HG03159 (cell line): ENCODE data around the gene NEUROD6.

Source experiments
- ATAC-seq: cut with Tn5 transposase; IDR thresholded peaks from one replicate; pipeline ENCODE4 v1.9.1; 2021; ENCODE audit warnings: mild to moderate bottlenecking, moderate library complexity; ENCODE audit not compliant: unreplicated experiment

The NEUROD6 gene

GRCh38 chr7:31335161-31335856 lies 5.2 kb downstream of the NEUROD6 start:
- ATAC-seq, result no peak

- ATAC-seq, result no peak
Observed at GRCh38 chr7:31333291-31333690, 7.2 kb downstream of the NEUROD6 start.

- no peak for ATAC-seq
Observed at GRCh38 chr7:31327071-31327470, 13.5 kb downstream of the NEUROD6 start.

GRCh38 chr7:31326416-31326815 lies 14.1 kb downstream of the NEUROD6 start:
- no peak for ATAC-seq

GRCh38 chr7:31323101-31323500 lies 17.4 kb downstream of the NEUROD6 start:
- ATAC-seq, result no peak

- ATAC-seq, result no peak
Observed at GRCh38 chr7:31320675-31321074, 19.9 kb downstream of the NEUROD6 start.

- ATAC-seq, result no peak
Observed at GRCh38 chr7:31318313-31318712, 22.2 kb downstream of the NEUROD6 start.

GRCh38 chr7:31316876-31317275 lies 23.6 kb downstream of the NEUROD6 start:
- ATAC-seq, result no peak

- ATAC-seq, result no peak
Observed at GRCh38 chr7:31315758-31316157, 24.8 kb downstream of the NEUROD6 start.

GRCh38 chr7:31314781-31315180 lies 25.7 kb downstream of the NEUROD6 start:
- no peak for ATAC-seq

GRCh38 chr7:31312889-31313288 lies 27.6 kb downstream of the NEUROD6 start:
- ATAC-seq, result no peak

- no peak for ATAC-seq
Observed at GRCh38 chr7:31311552-31311951, 29.0 kb downstream of the NEUROD6 start.

- ATAC-seq, result no peak
Observed at GRCh38 chr7:31310321-31310935, 30.1 kb downstream of the NEUROD6 start.

GRCh38 chr7:31309407-31309806 lies 31.1 kb downstream of the NEUROD6 start:
- no peak for ATAC-seq

GRCh38 chr7:31308652-31309051 lies 31.9 kb downstream of the NEUROD6 start:
- no peak for ATAC-seq

GRCh38 chr7:31307972-31308371 lies 32.6 kb downstream of the NEUROD6 start:
- ATAC-seq, result no peak

- ATAC-seq, result no peak
Observed at GRCh38 chr7:31305260-31305659, 35.3 kb downstream of the NEUROD6 start.

- no peak for ATAC-seq
Observed at GRCh38 chr7:31304446-31304845, 36.1 kb downstream of the NEUROD6 start.

GRCh38 chr7:31302356-31302755 lies 38.2 kb downstream of the NEUROD6 start:
- no peak for ATAC-seq

- no peak for ATAC-seq
Observed at GRCh38 chr7:31299336-31299735, 41.2 kb downstream of the NEUROD6 start.

GRCh38 chr7:31290601-31291000 lies 49.9 kb downstream of the NEUROD6 start:
- no peak for ATAC-seq
